ENCODE measurements around the gene RUNX1. TPM values are rescaled to one million over a fixed set of nuclear protein-coding genes. Genes with fewer than 3 reads are reported as not detected.

RUNX1 gene
- total and polyA plus RNA-seq, 10 of the 15 experiments (the other 5 are each of a cell fraction or from before 2014, with no cell fraction given) = 0.90 to 15.2 (median 4.1) TPM

- intact Hi-C loops (cut with micrococcal nuclease; ENCODE audit: unreplicated experiment) (no loop called here), in situ Hi-C loops (cut with MboI) (no loop called here)
- WGBS (ENCODE audit: insufficient coverage, insufficient replicate concordance, low lambda C conversion rate, missing lambda C conversion rate) = 86% methylated on average over 1 of the region's 1 CpG
- CTCF ChIA-PET = no interaction called here
- H3K9ac ChIP-seq (ENCODE audit: control insufficient read depth, insufficient read depth, low read length) = no peak overlapping the region
- FAIRE-seq (no peak), DNase-seq (ENCODE audit: low read depth, low spot score) (no peak), ATAC-seq (no peak)
- H4K20me1 ChIP-seq (ENCODE audit: control insufficient read depth, insufficient read depth) = no peaks in the 10 kb centered on the region; the same call in 1 of the 2 replicates
- no peak overlapping the region for H3K27ac ChIP-seq (ENCODE audit: control insufficient read depth, insufficient read depth)
- BruUV-seq (replicated peaks) = no TSS peak
- POLR2A ChIA-PET = no interaction called here
- no peaks in the 10 kb centered on the region for H3K79me2 ChIP-seq (ENCODE audit: control insufficient read depth, insufficient read depth, low read length)
- H3K4me3 ChIP-seq = no peak overlapping the region
- H3K4me2 ChIP-seq (ENCODE audit: control insufficient read depth, insufficient read depth) = no peak overlapping the region
- no peaks in the 10 kb centered on the region for H3K9me3 ChIP-seq (replicated peaks; ENCODE audit: control insufficient read depth, insufficient read depth, low read length)
- SMC1A ChIA-PET (ENCODE audit: uncharacterized antibody, unreplicated experiment) = interaction anchor here (2.2 kb wide), 1 partner anchor 12 kb away, joined by 6 read pairs; no protein-coding TSS in a partner anchor
- peaks cover 0 to 2% of the 10 kb centered on the region in 2 experiments; a peak in 3 of 4 replicates for H3K27me3 ChIP-seq (replicated peaks in 1 of 2; ENCODE audit: control insufficient read depth in 2 of 2, insufficient read depth in 2 of 2, low read length in 1 of 2)
- TF ChIP-seq POLR2AphosphoS2 (IDR thresholded peaks at IDR 0.05; ENCODE audit: low read depth, low read length) (no peak), ETV6 (conservative IDR thresholded peaks at IDR 0.05 in 1 of 2, IDR thresholded peaks at IDR 0.05 in 1 of 2; ENCODE audit: borderline replicate concordance in 1 of 2, low read depth in 1 of 2) (no peak), ZBED1 (IDR thresholded peaks at IDR 0.05; ENCODE audit: borderline replicate concordance) (no peak), PKNOX1 (IDR thresholded peaks at IDR 0.05) (no peak), MAX (IDR thresholded peaks at IDR 0.05; ENCODE audit: low read depth, low read length) (no peak), E2F4 (IDR thresholded peaks at IDR 0.05; ENCODE audit: low read depth, low read length) (no peak), CREM (IDR thresholded peaks at IDR 0.05; ENCODE audit: low read depth) (no peak), IRF4 (IDR thresholded peaks at IDR 0.05; ENCODE audit: low read depth, low read length) (no peak), YY1 (IDR thresholded peaks at IDR 0.05; ENCODE audit: low read depth, low read length) (no peak), CEBPZ (IDR thresholded peaks at IDR 0.05; ENCODE audit: low read depth, low read length) (no peak), TAF1 (IDR thresholded peaks at IDR 0.05; ENCODE audit: borderline replicate concordance, low read depth, low read length) (no peak)
- RAD21 ChIA-PET (ENCODE audit: unreplicated experiment) = no interaction called here
- no peak overlapping the region for H2AFZ ChIP-seq (ENCODE audit: control insufficient read depth, low read depth, low read length)
- no peaks in the 10 kb centered on the region for H3K36me3 ChIP-seq (ENCODE audit: control insufficient read depth in 2 of 2, insufficient read depth in 2 of 2, low read length in 1 of 2)
- H3K4me1 ChIP-seq (ENCODE audit: control insufficient read depth, insufficient read depth, low read length) = peaks cover 16% of the 10 kb centered on the region
Measured at GRCh38 chr21:34977333-34977732, 71.8 kb downstream of the RUNX1 start.

Data from GM12878 (cell line).